ENCODE data around the gene RPRD2. TPM values are rescaled to one million over a fixed set of nuclear protein-coding genes. Genes with fewer than 3 reads are reported as not detected.

Gene RPRD2
- total RNA-seq, 1 experiment from 2014 or later: 46.6 TPM

DNA sequence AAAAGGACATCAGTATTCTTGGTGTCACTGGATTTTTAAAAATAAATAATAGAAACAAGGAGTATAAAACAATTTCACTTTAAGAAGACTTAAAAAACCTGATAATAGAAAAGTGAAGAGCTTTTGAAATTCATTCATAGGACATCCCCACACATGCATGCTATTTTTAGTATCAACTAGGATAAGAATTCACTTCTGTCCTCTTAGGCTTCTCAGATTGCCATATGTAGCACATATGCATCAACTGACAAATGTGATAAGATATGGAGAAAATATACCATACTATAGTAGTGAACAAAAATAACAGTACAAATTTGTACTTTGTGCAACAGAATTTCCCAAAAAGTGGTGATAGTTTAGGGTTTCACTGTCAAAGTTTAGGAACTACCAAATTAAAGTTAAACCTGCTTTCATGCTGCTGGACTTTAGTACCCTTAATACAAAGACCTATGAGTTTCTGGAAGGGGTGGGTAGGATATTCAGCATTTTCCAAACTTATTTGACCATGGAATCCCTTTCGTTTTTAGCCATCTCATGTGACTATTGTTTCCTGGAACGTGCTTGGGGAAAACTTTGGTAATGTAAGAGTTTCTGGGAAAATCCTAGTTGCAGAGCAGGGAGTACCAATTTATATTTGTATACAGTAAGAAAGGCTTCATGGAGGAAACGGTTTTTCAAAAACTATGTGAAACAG is 19.8 kb downstream of the RPRD2 start:
- ChIA-PET POLR2A (ENCODE audit: low non-redundant PET) (no interaction called here), CTCF (no interaction called here)
- intact Hi-C loops (cut with micrococcal nuclease; ENCODE audit: unreplicated experiment): no loop called here

DNA sequence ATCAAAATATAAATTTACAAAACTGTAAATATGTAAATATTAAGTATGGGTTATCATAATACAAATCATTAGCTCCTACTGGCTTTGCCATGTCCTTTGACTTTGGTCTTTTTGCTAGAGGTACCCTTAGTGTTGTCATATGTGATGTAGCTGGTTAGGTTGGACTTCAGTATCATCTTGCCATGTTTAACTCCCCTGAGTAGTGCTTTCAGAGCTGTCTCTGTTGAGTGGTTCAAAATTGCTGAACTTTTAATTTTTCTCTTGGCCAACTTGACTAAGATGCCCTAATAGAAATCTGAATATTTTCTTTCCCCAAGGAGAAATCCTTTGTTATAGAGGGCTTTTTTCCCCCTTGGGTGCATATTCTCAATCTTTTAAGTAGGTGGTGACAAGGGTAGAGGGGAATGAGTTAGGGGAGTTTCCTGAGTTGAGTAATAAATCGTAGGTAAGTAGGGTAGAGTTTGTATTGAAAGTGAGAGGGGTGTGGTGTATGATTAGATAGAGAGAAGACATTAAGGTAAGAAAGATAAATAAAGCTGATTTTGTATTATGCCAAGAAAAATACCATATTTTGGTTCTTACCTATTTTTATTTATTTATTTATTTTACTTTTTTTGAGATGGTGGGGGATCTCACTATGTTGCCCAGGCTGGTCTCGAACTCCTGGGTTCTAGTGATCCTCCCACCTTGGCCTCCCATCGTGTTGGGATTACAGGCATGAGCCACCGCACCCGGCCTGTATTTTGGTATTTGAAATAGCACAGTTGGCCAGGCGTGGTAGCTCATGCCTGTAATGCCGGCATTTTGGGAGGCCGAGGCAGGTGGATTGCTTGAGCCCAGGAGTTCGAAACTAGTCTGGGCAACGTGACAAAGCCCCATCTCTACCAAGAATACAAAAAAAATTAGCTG is 21.8 kb downstream of the RPRD2 start:
- intact Hi-C loops (cut with micrococcal nuclease; ENCODE audit: unreplicated experiment): no loop called here
- no TSS peak for BruUV-seq (replicated peaks)
- peaks cover 4% of the 10 kb centered on the region for H3K4me1 ChIP-seq (ENCODE audit: insufficient read depth, low read length, poor library complexity, severe bottlenecking)
- TF ChIP-seq, protein P1, sequence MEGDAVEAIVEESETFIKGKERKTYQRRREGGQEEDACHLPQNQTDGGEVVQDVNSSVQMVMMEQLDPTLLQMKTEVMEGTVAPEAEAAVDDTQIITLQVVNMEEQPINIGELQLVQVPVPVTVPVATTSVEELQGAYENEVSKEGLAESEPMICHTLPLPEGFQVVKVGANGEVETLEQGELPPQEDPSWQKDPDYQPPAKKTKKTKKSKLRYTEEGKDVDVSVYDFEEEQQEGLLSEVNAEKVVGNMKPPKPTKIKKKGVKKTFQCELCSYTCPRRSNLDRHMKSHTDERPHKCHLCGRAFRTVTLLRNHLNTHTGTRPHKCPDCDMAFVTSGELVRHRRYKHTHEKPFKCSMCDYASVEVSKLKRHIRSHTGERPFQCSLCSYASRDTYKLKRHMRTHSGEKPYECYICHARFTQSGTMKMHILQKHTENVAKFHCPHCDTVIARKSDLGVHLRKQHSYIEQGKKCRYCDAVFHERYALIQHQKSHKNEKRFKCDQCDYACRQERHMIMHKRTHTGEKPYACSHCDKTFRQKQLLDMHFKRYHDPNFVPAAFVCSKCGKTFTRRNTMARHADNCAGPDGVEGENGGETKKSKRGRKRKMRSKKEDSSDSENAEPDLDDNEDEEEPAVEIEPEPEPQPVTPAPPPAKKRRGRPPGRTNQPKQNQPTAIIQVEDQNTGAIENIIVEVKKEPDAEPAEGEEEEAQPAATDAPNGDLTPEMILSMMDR (conservative IDR thresholded peaks at IDR 0.05; ENCODE audit: low read depth, low read length): no peak
- TF ChIP-seq EZH2 (IDR thresholded peaks at IDR 0.05; ENCODE audit: borderline replicate concordance, low read depth, low read length, poor library complexity, severe bottlenecking): no peak
- ChIA-PET CTCF (no interaction called here), POLR2A (ENCODE audit: low non-redundant PET) (no interaction called here)
- DNase-seq (ENCODE audit: low spot score): no peak
- no peaks in the 10 kb centered on the region for H3K27me3 ChIP-seq (replicated peaks; ENCODE audit: insufficient read depth, low read depth, low read length, poor library complexity)
- H3K4me3 ChIP-seq (ENCODE audit: low read depth, low read length, poor library complexity, severe bottlenecking): no peak overlapping the region
- H3K27ac ChIP-seq (ENCODE audit: low read depth, low read length, poor library complexity, severe bottlenecking): no peak overlapping the region
- H3K36me3 ChIP-seq (ENCODE audit: insufficient read depth, low read length, poor library complexity, severe bottlenecking): no peaks in the 10 kb centered on the region
- no peaks in the 10 kb centered on the region for H3K9me3 ChIP-seq (ENCODE audit: low read depth, low read length, poor library complexity, severe bottlenecking)

More for the DNA sequence above, 19.8 kb downstream of the RPRD2 start:
- Histone ChIP-seq H3K27me3 (replicated peaks; ENCODE audit: insufficient read depth, low read depth, low read length, poor library complexity) (no peaks in the 10 kb centered on the region), H3K4me1 (ENCODE audit: insufficient read depth, low read length, poor library complexity, severe bottlenecking) (peaks cover 4% of the 10 kb centered on the region), H3K36me3 (ENCODE audit: insufficient read depth, low read length, poor library complexity, severe bottlenecking) (no peaks in the 10 kb centered on the region), H3K27ac (ENCODE audit: low read depth, low read length, poor library complexity, severe bottlenecking) (no peak overlapping the region), H3K4me3 (ENCODE audit: low read depth, low read length, poor library complexity, severe bottlenecking) (no peak overlapping the region), H3K9me3 (ENCODE audit: low read depth, low read length, poor library complexity, severe bottlenecking) (no peaks in the 10 kb centered on the region)
- DNase-seq (ENCODE audit: low spot score): no peak
- TF ChIP-seq EZH2 (IDR thresholded peaks at IDR 0.05; ENCODE audit: borderline replicate concordance, low read depth, low read length, poor library complexity, severe bottlenecking): no peak
- TF ChIP-seq, protein P1 (conservative IDR thresholded peaks at IDR 0.05; ENCODE audit: low read depth, low read length): no peak
- BruUV-seq (replicated peaks): no TSS peak

DNA sequence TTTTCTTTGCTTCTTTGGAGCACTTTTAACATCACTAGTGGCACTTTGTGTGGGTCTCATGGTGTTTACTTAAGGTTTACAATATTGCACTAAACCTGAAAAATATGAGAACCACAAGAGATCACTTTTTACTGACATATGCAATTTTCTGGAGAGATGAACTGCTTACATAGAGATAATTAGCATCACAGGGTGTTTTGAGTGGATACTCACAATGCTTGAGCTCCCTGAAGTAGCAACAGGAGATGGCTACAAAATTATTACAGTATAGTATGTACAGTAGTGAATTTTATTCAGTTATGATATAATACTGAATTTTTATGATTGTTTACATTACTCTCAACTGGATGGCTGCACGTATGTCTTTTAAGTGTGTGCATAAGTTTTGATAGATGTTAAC is 22.6 kb downstream of the RPRD2 start:
- TF ChIP-seq, protein P1 (conservative IDR thresholded peaks at IDR 0.05; ENCODE audit: low read depth, low read length): no peak
- TF ChIP-seq EZH2 (IDR thresholded peaks at IDR 0.05; ENCODE audit: borderline replicate concordance, low read depth, low read length, poor library complexity, severe bottlenecking): no peak
- Histone ChIP-seq H3K9me3 (ENCODE audit: low read depth, low read length, poor library complexity, severe bottlenecking) (no peaks in the 10 kb centered on the region), H3K4me1 (ENCODE audit: insufficient read depth, low read length, poor library complexity, severe bottlenecking) (peaks cover 4% of the 10 kb centered on the region), H3K27ac (ENCODE audit: low read depth, low read length, poor library complexity, severe bottlenecking) (no peak overlapping the region), H3K36me3 (ENCODE audit: insufficient read depth, low read length, poor library complexity, severe bottlenecking) (no peaks in the 10 kb centered on the region), H3K4me3 (ENCODE audit: low read depth, low read length, poor library complexity, severe bottlenecking) (no peak overlapping the region), H3K27me3 (replicated peaks; ENCODE audit: insufficient read depth, low read depth, low read length, poor library complexity) (no peaks in the 10 kb centered on the region)
- DNase-seq (ENCODE audit: low spot score): no peak
- ChIA-PET CTCF (no interaction called here), POLR2A (ENCODE audit: low non-redundant PET) (no interaction called here)
- intact Hi-C loops (cut with micrococcal nuclease; ENCODE audit: unreplicated experiment): no loop called here
- no TSS peak for BruUV-seq (replicated peaks)

Measured in A673 (cell line).